ENCODE data around the gene SUPT4H1. TPM values are rescaled to one million over a fixed set of nuclear protein-coding genes. Genes with fewer than 3 reads are reported as not detected.

Gene SUPT4H1
- total RNA-seq, 1 experiment from 2014 or later: 53.8 TPM

GRCh38 chr17:58317421-58318064 is 34.5 kb downstream of the SUPT4H1 start:
- BruUV-seq (replicated peaks): no TSS peak
- ATAC-seq: peak; percentile 93
- no peaks in the 10 kb centered on the region for H3K27me3 ChIP-seq (ENCODE audit: control insufficient read depth, insufficient read depth, low read length)
- intact Hi-C loops (cut with micrococcal nuclease; ENCODE audit: unreplicated experiment): loop anchor here (1.0 kb wide), 1 partner anchor 130 kb away; no protein-coding TSS in a partner anchor
- peak; percentile 45 for DNase-seq (ENCODE audit: low read depth, low spot score)
- no peak overlapping the region for H3K27ac ChIP-seq (ENCODE audit: low read length)
- in situ Hi-C loops (cut with HindIII; ENCODE audit: low pct_unique_long_range_greater_than_20kb, low sequenced_read_pairs): no loop called here
- no peaks in the 10 kb centered on the region for H3K9me3 ChIP-seq (ENCODE audit: control insufficient read depth, insufficient read depth, low read depth, low read length)
- TF ChIP-seq CTCF (IDR thresholded peaks at IDR 0.05): peak; percentile 86
- no peak for TF ChIP-seq POLR2AphosphoS5 (IDR thresholded peaks at IDR 0.05; ENCODE audit: low read depth, low read length)
- no peaks in the 10 kb centered on the region for H3K36me3 ChIP-seq (ENCODE audit: control insufficient read depth, insufficient read depth, low read length)
- no peaks in the 10 kb centered on the region for H3K4me1 ChIP-seq (ENCODE audit: control insufficient read depth, insufficient read depth, low read length)
- no peak overlapping the region for H3K4me3 ChIP-seq (ENCODE audit: low read depth in 2 of 2, low read length in 2 of 2)
- ChIA-PET POLR2A (no interaction called here), CTCF (interaction anchor here (0.5 to 2.2 kb wide), 12 partner anchors 10 to 197 kb away, joined by 3 to 19 read pairs (median 3); partner anchors contain the start of genes RNF43 and SUPT4H1)

- POLR2A ChIA-PET: interaction anchor here (0.6 kb wide), 1 partner anchor 234 kb away, joined by 3 read pairs; no protein-coding TSS in a partner anchor
- CTCF ChIA-PET: interaction anchor here (0.9 to 2.2 kb wide), 7 partner anchors 24 to 146 kb away, joined by 3 to 19 read pairs (median 4); partner anchors contain the start of genes RNF43 and SUPT4H1
- DNase-seq (ENCODE audit: low read depth, low spot score): no peak
- no peaks in the 10 kb centered on the region for H3K36me3 ChIP-seq (ENCODE audit: control insufficient read depth, insufficient read depth, low read length)
- no peaks in the 10 kb centered on the region for H3K4me1 ChIP-seq (ENCODE audit: control insufficient read depth, insufficient read depth, low read length)
- no TSS peak for BruUV-seq (replicated peaks)
- H3K9me3 ChIP-seq (ENCODE audit: control insufficient read depth, insufficient read depth, low read depth, low read length): no peaks in the 10 kb centered on the region
- H3K27me3 ChIP-seq (ENCODE audit: control insufficient read depth, insufficient read depth, low read length): no peaks in the 10 kb centered on the region
- no peak overlapping the region for H3K27ac ChIP-seq (ENCODE audit: low read length)
- no peak overlapping the region for H3K4me3 ChIP-seq (ENCODE audit: low read depth in 2 of 2, low read length in 2 of 2)
- no peak for ATAC-seq
- intact Hi-C loops (cut with micrococcal nuclease; ENCODE audit: unreplicated experiment): no loop called here
- in situ Hi-C loops (cut with HindIII; ENCODE audit: low pct_unique_long_range_greater_than_20kb, low sequenced_read_pairs): no loop called here
- TF ChIP-seq SIN3A (IDR thresholded peaks at IDR 0.05; ENCODE audit: borderline replicate concordance, insufficient read depth, low read depth, low read length): no peak
- TF ChIP-seq TCF7L2 (IDR thresholded peaks at IDR 0.05; ENCODE audit: low read depth, low read length): no peak
- no peak for TF ChIP-seq REST (IDR thresholded peaks at IDR 0.05; ENCODE audit: insufficient read depth in 1 of 2, low read depth in 2 of 2, low read length in 1 of 2)
- no peak for TF ChIP-seq CTCF (IDR thresholded peaks at IDR 0.05)
- TF ChIP-seq POLR2AphosphoS5 (IDR thresholded peaks at IDR 0.05; ENCODE audit: low read depth, low read length): no peak
Observed at GRCh38 chr17:58316260-58316960, 35.6 kb downstream of the SUPT4H1 start.

All from Panc1 (cell line).